Erythroblast (primary cell): Measurements from ENCODE around the gene GZMM.

Source experiments
- GATA1 ChIP-seq: IDR thresholded peaks from 2 replicates; pipeline ENCODE4 v1.6.1; 2011; ENCODE audit warnings: low read depth, mild to moderate bottlenecking, control low read depth, low read length, moderate library complexity
- POLR2A ChIP-seq: IDR thresholded peaks from 2 replicates; pipeline ENCODE4 v1.6.1; 2011; ENCODE audit warnings: mild to moderate bottlenecking, low read length

GRCh38 chr19:592101-592500 is 48.2 kb downstream of the GZMM start:
- TF ChIP-seq POLR2A (no peak), GATA1 (no peak)
